ENCODE measurements around the gene SOS2. TPM values are rescaled to one million over a fixed set of nuclear protein-coding genes. Genes with fewer than 3 reads are reported as not detected.

SOS2 gene
- total and polyA plus RNA-seq, 2 donors (not counting 1 experiment from before 2014, with no cell fraction given), result 9.6 to 51.0 TPM

DNA sequence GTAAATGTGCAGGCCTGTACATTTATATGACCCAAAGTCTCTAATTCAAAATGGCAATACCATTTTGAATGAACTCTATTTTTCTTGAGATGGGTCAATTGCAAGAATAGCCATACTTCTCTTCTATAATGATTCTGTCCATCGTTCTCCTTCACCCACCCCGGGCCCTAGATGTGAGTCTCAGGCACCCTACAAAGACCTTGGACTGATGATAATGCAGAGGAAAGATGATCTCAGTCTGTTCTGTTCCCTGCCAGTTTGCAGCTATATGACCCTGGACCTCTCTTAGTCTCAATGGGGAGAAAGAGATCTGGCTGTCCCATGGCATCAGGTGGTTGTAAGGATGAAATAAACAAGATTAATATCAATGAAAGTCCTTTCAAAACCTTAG, 145.1 kb downstream of the SOS2 start:
- H4K20me1 ChIP-seq (ENCODE audit: control insufficient read depth, insufficient read depth, low read length, poor library complexity, severe bottlenecking), result no peaks in the 10 kb centered on the region
- peak overlapping the region; percentile 43 for H3K9ac ChIP-seq (ENCODE audit: low read length)
- TF ChIP-seq, protein P1, sequence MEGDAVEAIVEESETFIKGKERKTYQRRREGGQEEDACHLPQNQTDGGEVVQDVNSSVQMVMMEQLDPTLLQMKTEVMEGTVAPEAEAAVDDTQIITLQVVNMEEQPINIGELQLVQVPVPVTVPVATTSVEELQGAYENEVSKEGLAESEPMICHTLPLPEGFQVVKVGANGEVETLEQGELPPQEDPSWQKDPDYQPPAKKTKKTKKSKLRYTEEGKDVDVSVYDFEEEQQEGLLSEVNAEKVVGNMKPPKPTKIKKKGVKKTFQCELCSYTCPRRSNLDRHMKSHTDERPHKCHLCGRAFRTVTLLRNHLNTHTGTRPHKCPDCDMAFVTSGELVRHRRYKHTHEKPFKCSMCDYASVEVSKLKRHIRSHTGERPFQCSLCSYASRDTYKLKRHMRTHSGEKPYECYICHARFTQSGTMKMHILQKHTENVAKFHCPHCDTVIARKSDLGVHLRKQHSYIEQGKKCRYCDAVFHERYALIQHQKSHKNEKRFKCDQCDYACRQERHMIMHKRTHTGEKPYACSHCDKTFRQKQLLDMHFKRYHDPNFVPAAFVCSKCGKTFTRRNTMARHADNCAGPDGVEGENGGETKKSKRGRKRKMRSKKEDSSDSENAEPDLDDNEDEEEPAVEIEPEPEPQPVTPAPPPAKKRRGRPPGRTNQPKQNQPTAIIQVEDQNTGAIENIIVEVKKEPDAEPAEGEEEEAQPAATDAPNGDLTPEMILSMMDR (IDR thresholded peaks at IDR 0.05), result no peak
- TF ChIP-seq EZH2 (IDR thresholded peaks at IDR 0.05; ENCODE audit: borderline replicate concordance, insufficient read depth, low read depth, low read length, poor library complexity, severe bottlenecking), result no peak
- H3K36me3 ChIP-seq (replicated peaks in 1 of 2; ENCODE audit: control extremely low read depth in 1 of 2, control insufficient read depth in 1 of 2, extremely low read depth in 1 of 2, insufficient read depth in 2 of 2, low read length in 1 of 2), result peaks cover 0 to 17% of the 10 kb centered on the region in 2 experiments
- no peak for DNase-seq
- CTCF ChIA-PET, result interaction anchor here (1.0 to 4.8 kb wide), 10 partner anchors 10 to 234 kb away, joined by 3 to 56 read pairs (median 5); partner anchors contain the start of gene NEMF
- POLR2A ChIA-PET, result interaction anchor here (0.9 to 2.2 kb wide), 8 partner anchors 24 to 223 kb away, joined by 3 to 26 read pairs (median 8); no protein-coding TSS in a partner anchor
- Mint-ChIP-seq H3K4me3 (peak overlapping the region; percentile 82), H3K4me1 (peaks cover 87% of the 10 kb centered on the region), H3K27me3 (no peaks in the 10 kb centered on the region), H3K9me3 (ENCODE audit: insufficient read depth) (no peaks in the 10 kb centered on the region), H3K27ac (peak overlapping the region; percentile 96)
- H3K27ac ChIP-seq (ENCODE audit: low read length in 2 of 2), result peak overlapping the region; percentile 95 to 100
- no peaks in the 10 kb centered on the region for H3K9me3 ChIP-seq (ENCODE audit: control extremely low read depth in 1 of 3, control insufficient read depth in 2 of 3, insufficient read depth in 1 of 3, low read length in 2 of 3)
- H3K4me1 ChIP-seq (ENCODE audit: control insufficient read depth in 2 of 2, insufficient read depth in 2 of 2, low read length in 2 of 2), result peaks cover 85 to 91% of the 10 kb centered on the region in 2 donors
- peak overlapping the region; percentile 68 for H3K4me2 ChIP-seq (replicated peaks; ENCODE audit: low read depth, low read length, poor library complexity, severe bottlenecking)
- no peaks in the 10 kb centered on the region for H3K27me3 ChIP-seq (replicated peaks in 1 of 4; ENCODE audit: control extremely low read depth in 1 of 4, control insufficient read depth in 3 of 4, insufficient read depth in 4 of 4, low read length in 3 of 4)
- no peak overlapping the region for H2AFZ ChIP-seq (ENCODE audit: insufficient read depth, low read depth, low read length, poor library complexity, severe bottlenecking)
- H3K79me2 ChIP-seq (ENCODE audit: control insufficient read depth, insufficient read depth, low read length), result peaks cover 52% of the 10 kb centered on the region
- peak overlapping the region in 1 of 5 experiments; percentile 48 for H3K4me3 ChIP-seq (ENCODE audit: control extremely low read depth in 1 of 5, extremely low read depth in 1 of 5, insufficient read depth in 1 of 5, low read depth in 2 of 5, low read length in 4 of 5)
- WGBS (ENCODE audit: insufficient coverage), result no CpG with 5 or more reads among the region's 2 CpGs
- no peak for ATAC-seq (ENCODE audit: low read depth)
- intact Hi-C loops (cut with micrococcal nuclease), result no loop called here

DNA sequence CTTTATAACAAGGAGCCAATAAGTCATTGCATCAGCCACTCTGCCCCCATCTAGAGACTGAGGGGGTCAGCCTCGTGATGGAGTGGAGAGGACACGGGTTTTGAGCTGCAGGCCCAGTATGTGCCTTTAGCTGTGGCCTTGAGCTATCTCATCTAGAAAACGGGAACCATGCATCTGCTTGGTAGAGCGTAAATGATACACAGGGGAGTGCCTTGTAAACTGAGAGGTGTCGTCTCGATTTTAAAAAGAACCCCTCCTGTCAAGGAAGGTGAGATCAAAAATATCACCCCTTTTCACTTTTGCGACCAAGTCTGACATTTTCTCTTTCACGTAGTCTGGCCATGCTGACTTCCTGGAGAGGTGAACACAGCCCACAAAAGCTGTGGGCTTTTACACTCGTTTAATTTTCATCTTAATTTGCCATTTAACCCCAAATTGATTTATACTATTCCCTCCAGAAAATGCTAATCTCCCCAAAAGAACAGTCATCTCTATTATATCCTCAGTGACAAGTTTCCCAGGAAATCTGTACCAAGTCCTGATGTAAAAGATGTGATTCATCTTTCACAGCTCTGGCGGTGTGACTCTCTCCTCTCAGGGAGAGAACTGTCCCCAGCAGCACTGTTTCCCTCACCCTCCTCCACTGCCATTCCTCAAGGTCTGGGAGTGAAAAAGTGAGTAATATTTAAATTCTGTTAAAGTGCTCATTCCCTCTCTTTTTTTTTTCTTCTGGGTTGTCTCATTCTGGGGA, 145.6 kb downstream of the SOS2 start:
- H3K9me3 Mint-ChIP-seq (ENCODE audit: insufficient read depth), result no peaks in the 10 kb centered on the region
- no peak for TF ChIP-seq EZH2 (IDR thresholded peaks at IDR 0.05; ENCODE audit: borderline replicate concordance, insufficient read depth, low read depth, low read length, poor library complexity, severe bottlenecking)
- TF ChIP-seq, protein P1 (IDR thresholded peaks at IDR 0.05), result no peak
- H3K4me3 Mint-ChIP-seq, result peak overlapping the region; percentile 82
- ATAC-seq (ENCODE audit: low read depth), result peak; percentile 75
- peak overlapping the region; percentile 96 for H3K27ac Mint-ChIP-seq
- 3% methylated on average over 7 of the region's 10 CpGs for WGBS (ENCODE audit: insufficient coverage)
- peaks cover 52% of the 10 kb centered on the region for H3K79me2 ChIP-seq (ENCODE audit: control insufficient read depth, insufficient read depth, low read length)
- H3K27me3 Mint-ChIP-seq, result no peaks in the 10 kb centered on the region
- peaks cover 85 to 91% of the 10 kb centered on the region in 2 donors for H3K4me1 ChIP-seq (ENCODE audit: control insufficient read depth in 2 of 2, insufficient read depth in 2 of 2, low read length in 2 of 2)
- intact Hi-C loops (cut with micrococcal nuclease), result loop anchor here (1.0 to 2.0 kb wide), 5 partner anchors 11 to 223 kb away; no protein-coding TSS in a partner anchor
- H3K9ac ChIP-seq (ENCODE audit: low read length), result peak overlapping the region; percentile 43
- H3K4me2 ChIP-seq (replicated peaks; ENCODE audit: low read depth, low read length, poor library complexity, severe bottlenecking), result peak overlapping the region; percentile 68
- H2AFZ ChIP-seq (ENCODE audit: insufficient read depth, low read depth, low read length, poor library complexity, severe bottlenecking), result peak overlapping the region; percentile 53
- peak overlapping the region; percentile 95 to 100 for H3K27ac ChIP-seq (ENCODE audit: low read length in 2 of 2)
- H3K9me3 ChIP-seq (ENCODE audit: control extremely low read depth in 1 of 3, control insufficient read depth in 2 of 3, insufficient read depth in 1 of 3, low read length in 2 of 3), result no peaks in the 10 kb centered on the region
- H3K4me3 ChIP-seq (ENCODE audit: control extremely low read depth in 1 of 5, extremely low read depth in 1 of 5, insufficient read depth in 1 of 5, low read depth in 2 of 5, low read length in 4 of 5), result peak overlapping the region in 3 of 5 experiments; percentile 18 to 48 (median 24)
- H3K36me3 ChIP-seq (replicated peaks in 1 of 2; ENCODE audit: control extremely low read depth in 1 of 2, control insufficient read depth in 1 of 2, extremely low read depth in 1 of 2, insufficient read depth in 2 of 2, low read length in 1 of 2), result peaks cover 0 to 14% of the 10 kb centered on the region in 2 experiments
- peaks cover 87% of the 10 kb centered on the region for H3K4me1 Mint-ChIP-seq
- H4K20me1 ChIP-seq (ENCODE audit: control insufficient read depth, insufficient read depth, low read length, poor library complexity, severe bottlenecking), result no peaks in the 10 kb centered on the region
- POLR2A ChIA-PET, result interaction anchor here (0.6 to 1.9 kb wide), 11 partner anchors 16 to 223 kb away, joined by 3 to 26 read pairs (median 4); no protein-coding TSS in a partner anchor
- H3K27me3 ChIP-seq (replicated peaks in 1 of 4; ENCODE audit: control extremely low read depth in 1 of 4, control insufficient read depth in 3 of 4, insufficient read depth in 4 of 4, low read length in 3 of 4), result no peaks in the 10 kb centered on the region
- CTCF ChIA-PET, result interaction anchor here (1.0 to 4.8 kb wide), 13 partner anchors 10 to 234 kb away, joined by 3 to 56 read pairs (median 5); partner anchors contain the start of gene NEMF
- peak; percentile 91 for DNase-seq
